HepG2 (cell line): ENCODE results near the gene SLC35A2. TPM values are rescaled to one million over a fixed set of nuclear protein-coding genes. Genes with fewer than 3 reads are reported as not detected.

Experiments
- MLLT10 ChIP-seq: sonication (generic); formaldehyde crosslinking; IDR thresholded peaks from 2 replicates; pipeline ENCODE4 v1.4.0; 2020; ENCODE audit warnings: missing genetic modification reagents
- MYNN ChIP-seq: sonication (generic); formaldehyde crosslinking; IDR thresholded peaks from 2 replicates; pipeline ENCODE4 v1.4.0; 2020; ENCODE audit warnings: mild to moderate bottlenecking, low read depth, missing genetic modification reagents
- NFIC ChIP-seq: IDR thresholded peaks from 2 replicates; pipeline ENCODE4 v1.6.1; 2012; ENCODE audit warnings: mild to moderate bottlenecking, low read length, inconsistent platforms
- PPARG ChIP-seq: conservative IDR thresholded peaks from 2 replicates; pipeline ENCODE4 v1.6.1; 2016; ENCODE audit warnings: missing biosample characterization, missing genetic modification reagents
- STAT5B ChIP-seq: sonication (generic); formaldehyde crosslinking; IDR thresholded peaks from 2 replicates; pipeline ENCODE4 v1.4.0; 2020; ENCODE audit warnings: missing genetic modification reagents
- TBX2 ChIP-seq: sonication (generic); formaldehyde crosslinking; IDR thresholded peaks from 2 replicates; pipeline ENCODE4 v1.5.0; 2020; ENCODE audit warnings: missing genetic modification reagents, mild to moderate bottlenecking, borderline replicate concordance
- ZNF180 ChIP-seq: sonication (generic); formaldehyde crosslinking; IDR thresholded peaks from 2 replicates; pipeline ENCODE4 v1.4.0; 2020; ENCODE audit warnings: low read depth, missing genetic modification reagents, borderline replicate concordance
- ZNF232 ChIP-seq: sonication (generic); formaldehyde crosslinking; IDR thresholded peaks from 2 replicates; pipeline ENCODE4 v1.4.0; 2020; ENCODE audit warnings: missing genetic modification reagents, borderline replicate concordance
- ZNF33B ChIP-seq: sonication (generic); formaldehyde crosslinking; IDR thresholded peaks from 2 replicates; pipeline ENCODE4 v1.5.1; 2020; ENCODE audit warnings: mild to moderate bottlenecking, missing genetic modification reagents
- ZNF34 ChIP-seq: sonication (generic); formaldehyde crosslinking; IDR thresholded peaks from 2 replicates; pipeline ENCODE4 v1.4.0; 2020; ENCODE audit warnings: mild to moderate bottlenecking, missing genetic modification reagents, borderline replicate concordance
- ZNF383 ChIP-seq: sonication (generic); formaldehyde crosslinking; IDR thresholded peaks from 2 replicates; pipeline ENCODE4 v1.4.0; 2020; ENCODE audit warnings: missing genetic modification reagents, mild to moderate bottlenecking, borderline replicate concordance
- ZNF605 ChIP-seq: sonication (generic); formaldehyde crosslinking; IDR thresholded peaks from 2 replicates; pipeline ENCODE4 v1.8.0; 2022; ENCODE audit warnings: mild to moderate bottlenecking, missing genetic modification reagents
- ZNF652 ChIP-seq: IDR thresholded peaks from 2 replicates; pipeline ENCODE4 v1.6.1; 2016; ENCODE audit warnings: low read depth, borderline replicate concordance
- polyA plus RNA-seq, 8 experiments: library from polyadenylated mRNA; depleted of rRNA in 3 of 8; stranded (reverse) in 7 of 8; unstranded in 1 of 8; fragments of >200 nt; fragmentation: Illumina TruSeq in 4 of 8; extraction: Trizol in 4 of 8; gene quantifications; 2 replicates each; pipeline versions ENCODE4 v1.2.1 to v1.2.3, GENCODE V29; 2011 to 2016; ENCODE audit warnings: low read depth in 4 of 8, missing spikeins in 1 of 8, mixed read lengths in 1 of 8; ENCODE audit not compliant: insufficient read depth in 1 of 8
- total RNA-seq, 5 experiments: library from RNA; depleted of rRNA; stranded (reverse); fragments of >200 nt; fragmentation: Illumina TruSeq; extraction: Trizol; gene quantifications; 2 replicates each; pipeline ENCODE4 v1.2.3, GENCODE V29; 2016; ENCODE audit warnings: low read depth in 1 of 5
- TF ChIP-seq, protein P1 (sequence below): sonication (generic); formaldehyde crosslinking; IDR thresholded peaks from 2 replicates; pipeline ENCODE4 v1.4.0; 2020; ENCODE audit warnings: missing genetic modification reagents, mild to moderate bottlenecking, borderline replicate concordance
- TF ChIP-seq, protein P2 (sequence below): sonication (generic); formaldehyde crosslinking; IDR thresholded peaks from 2 replicates; pipeline ENCODE4 v1.9.0; 2021; ENCODE audit warnings: missing genetic modification reagents, borderline replicate concordance
- TF ChIP-seq, protein P3 (sequence below): sonication (generic); formaldehyde crosslinking; IDR thresholded peaks from 2 replicates; pipeline ENCODE4 v1.4.0; 2020; ENCODE audit warnings: missing genetic modification reagents
- TF ChIP-seq, protein P4 (sequence below): sonication (generic); formaldehyde crosslinking; IDR thresholded peaks from 2 replicates; pipeline ENCODE4 v1.8.0; 2023; ENCODE audit warnings: mild to moderate bottlenecking, missing genetic modification reagents
- TF ChIP-seq, protein P5 (sequence below): sonication (generic); formaldehyde crosslinking; conservative IDR thresholded peaks from 2 replicates; pipeline ENCODE4 v1.5.0; 2020; ENCODE audit warnings: missing genetic modification reagents

Gene SLC35A2
- total and polyA plus RNA-seq, 2 of the 13 experiments (the other 11 are each of a cell fraction or from before 2014, with no cell fraction given), result 32.1 to 40.8 TPM

DNA sequence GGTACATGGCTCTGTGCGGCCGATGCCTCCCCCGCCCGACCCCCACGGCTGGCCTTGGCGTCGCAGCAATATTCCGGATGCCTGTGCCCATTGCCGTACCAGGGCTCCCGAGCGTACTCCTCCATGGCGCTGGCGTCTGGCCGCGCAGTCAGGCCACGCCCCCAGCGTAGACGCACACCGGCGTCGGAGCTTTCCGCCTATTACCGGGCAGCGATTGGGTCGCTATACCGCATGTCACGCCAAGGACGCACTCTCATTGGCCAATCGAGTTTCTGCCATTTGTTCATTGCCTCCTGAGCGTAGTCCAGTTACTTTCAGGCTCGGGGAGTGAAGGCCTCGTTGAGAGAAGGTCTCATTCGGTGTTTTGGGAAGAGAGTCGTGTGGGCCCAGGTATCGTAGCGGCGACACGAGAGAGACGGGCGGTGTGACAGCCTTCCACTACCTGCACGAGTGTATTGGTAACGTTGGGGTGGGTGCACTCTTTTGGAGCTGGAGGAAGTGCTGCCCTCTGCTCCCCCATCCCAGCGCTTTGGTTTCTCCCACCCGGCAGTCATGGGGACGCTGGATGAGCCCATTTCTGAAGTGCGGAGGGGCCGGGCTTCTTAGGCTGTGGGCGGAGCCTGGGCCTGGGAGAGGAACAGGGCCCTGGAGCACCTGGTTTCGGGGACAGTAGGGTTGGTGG lies 13.7 kb downstream of the SLC35A2 start, which contains the start of the genes PQBP1 and TIMM17B (continued):
- TF ChIP-seq NFIC, result no peak
- TF ChIP-seq ZNF383, result no peak
- TF ChIP-seq STAT5B (CRISPR knock-in tag), result no peak
- TF ChIP-seq, protein P1, sequence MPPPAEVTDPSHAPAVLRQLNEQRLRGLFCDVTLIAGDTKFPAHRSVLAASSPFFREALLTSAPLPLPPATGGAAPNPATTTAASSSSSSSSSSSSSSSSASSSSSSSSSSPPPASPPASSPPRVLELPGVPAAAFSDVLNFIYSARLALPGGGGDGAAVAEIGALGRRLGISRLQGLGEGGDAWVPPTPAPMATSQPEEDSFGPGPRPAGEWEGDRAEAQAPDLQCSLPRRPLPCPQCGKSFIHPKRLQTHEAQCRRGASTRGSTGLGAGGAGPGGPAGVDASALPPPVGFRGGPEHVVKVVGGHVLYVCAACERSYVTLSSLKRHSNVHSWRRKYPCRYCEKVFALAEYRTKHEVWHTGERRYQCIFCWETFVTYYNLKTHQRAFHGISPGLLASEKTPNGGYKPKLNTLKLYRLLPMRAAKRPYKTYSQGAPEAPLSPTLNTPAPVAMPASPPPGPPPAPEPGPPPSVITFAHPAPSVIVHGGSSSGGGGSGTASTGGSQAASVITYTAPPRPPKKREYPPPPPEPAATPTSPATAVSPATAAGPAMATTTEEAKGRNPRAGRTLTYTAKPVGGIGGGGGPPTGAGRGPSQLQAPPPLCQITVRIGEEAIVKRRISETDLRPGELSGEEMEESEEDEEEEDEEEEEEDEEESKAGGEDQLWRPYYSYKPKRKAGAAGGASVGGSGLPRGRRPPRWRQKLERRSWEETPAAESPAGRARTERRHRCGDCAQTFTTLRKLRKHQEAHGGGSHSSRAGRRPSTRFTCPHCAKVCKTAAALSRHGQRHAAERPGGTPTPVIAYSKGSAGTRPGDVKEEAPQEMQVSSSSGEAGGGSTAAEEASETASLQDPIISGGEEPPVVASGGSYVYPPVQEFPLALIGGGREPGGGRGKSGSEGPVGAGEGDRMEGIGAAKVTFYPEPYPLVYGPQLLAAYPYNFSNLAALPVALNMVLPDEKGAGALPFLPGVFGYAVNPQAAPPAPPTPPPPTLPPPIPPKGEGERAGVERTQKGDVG (CRISPR knock-in tag), result no peak
- TF ChIP-seq, protein P2, sequence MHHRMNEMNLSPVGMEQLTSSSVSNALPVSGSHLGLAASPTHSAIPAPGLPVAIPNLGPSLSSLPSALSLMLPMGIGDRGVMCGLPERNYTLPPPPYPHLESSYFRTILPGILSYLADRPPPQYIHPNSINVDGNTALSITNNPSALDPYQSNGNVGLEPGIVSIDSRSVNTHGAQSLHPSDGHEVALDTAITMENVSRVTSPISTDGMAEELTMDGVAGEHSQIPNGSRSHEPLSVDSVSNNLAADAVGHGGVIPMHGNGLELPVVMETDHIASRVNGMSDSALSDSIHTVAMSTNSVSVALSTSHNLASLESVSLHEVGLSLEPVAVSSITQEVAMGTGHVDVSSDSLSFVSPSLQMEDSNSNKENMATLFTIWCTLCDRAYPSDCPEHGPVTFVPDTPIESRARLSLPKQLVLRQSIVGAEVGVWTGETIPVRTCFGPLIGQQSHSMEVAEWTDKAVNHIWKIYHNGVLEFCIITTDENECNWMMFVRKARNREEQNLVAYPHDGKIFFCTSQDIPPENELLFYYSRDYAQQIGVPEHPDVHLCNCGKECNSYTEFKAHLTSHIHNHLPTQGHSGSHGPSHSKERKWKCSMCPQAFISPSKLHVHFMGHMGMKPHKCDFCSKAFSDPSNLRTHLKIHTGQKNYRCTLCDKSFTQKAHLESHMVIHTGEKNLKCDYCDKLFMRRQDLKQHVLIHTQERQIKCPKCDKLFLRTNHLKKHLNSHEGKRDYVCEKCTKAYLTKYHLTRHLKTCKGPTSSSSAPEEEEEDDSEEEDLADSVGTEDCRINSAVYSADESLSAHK (CRISPR knock-in tag), result no peak
- no peak for TF ChIP-seq ZNF33B
- TF ChIP-seq, protein P3, sequence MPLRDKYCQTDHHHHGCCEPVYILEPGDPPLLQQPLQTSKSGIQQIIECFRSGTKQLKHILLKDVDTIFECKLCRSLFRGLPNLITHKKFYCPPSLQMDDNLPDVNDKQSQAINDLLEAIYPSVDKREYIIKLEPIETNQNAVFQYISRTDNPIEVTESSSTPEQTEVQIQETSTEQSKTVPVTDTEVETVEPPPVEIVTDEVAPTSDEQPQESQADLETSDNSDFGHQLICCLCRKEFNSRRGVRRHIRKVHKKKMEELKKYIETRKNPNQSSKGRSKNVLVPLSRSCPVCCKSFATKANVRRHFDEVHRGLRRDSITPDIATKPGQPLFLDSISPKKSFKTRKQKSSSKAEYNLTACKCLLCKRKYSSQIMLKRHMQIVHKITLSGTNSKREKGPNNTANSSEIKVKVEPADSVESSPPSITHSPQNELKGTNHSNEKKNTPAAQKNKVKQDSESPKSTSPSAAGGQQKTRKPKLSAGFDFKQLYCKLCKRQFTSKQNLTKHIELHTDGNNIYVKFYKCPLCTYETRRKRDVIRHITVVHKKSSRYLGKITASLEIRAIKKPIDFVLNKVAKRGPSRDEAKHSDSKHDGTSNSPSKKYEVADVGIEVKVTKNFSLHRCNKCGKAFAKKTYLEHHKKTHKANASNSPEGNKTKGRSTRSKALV (CRISPR knock-in tag), result no peak
- TF ChIP-seq ZNF605, result peak; percentile 63; the same call in 1 of the 2 replicates
- TF ChIP-seq ZNF652 (CRISPR knock-in tag), result no peak
- no peak for TF ChIP-seq MLLT10 (CRISPR knock-in tag)
- peak; percentile 34; the same call in 1 of the 2 replicates for TF ChIP-seq ZNF232 (CRISPR knock-in tag)
- TF ChIP-seq ZNF34 (CRISPR knock-in tag), result no peak
- TF ChIP-seq, protein P4, sequence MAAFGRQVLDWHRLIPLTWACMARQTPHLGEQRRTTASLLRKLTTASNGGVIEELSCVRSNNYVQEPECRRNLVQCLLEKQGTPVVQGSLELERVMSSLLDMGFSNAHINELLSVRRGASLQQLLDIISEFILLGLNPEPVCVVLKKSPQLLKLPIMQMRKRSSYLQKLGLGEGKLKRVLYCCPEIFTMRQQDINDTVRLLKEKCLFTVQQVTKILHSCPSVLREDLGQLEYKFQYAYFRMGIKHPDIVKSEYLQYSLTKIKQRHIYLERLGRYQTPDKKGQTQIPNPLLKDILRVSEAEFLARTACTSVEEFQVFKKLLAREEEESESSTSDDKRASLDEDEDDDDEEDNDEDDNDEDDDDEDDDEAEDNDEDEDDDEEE (CRISPR knock-in tag), result 0 out of 2 replicates have a peak, but pooled peaks have one; percentile 48
- no peak; the same call in 1 of the 2 replicates for TF ChIP-seq TBX2 (CRISPR knock-in tag)
- TF ChIP-seq PPARG (CRISPR knock-in tag), result no peak
- no peak for TF ChIP-seq ZNF180 (CRISPR knock-in tag)
- no peak for TF ChIP-seq MYNN (CRISPR knock-in tag)
- TF ChIP-seq, protein P5, sequence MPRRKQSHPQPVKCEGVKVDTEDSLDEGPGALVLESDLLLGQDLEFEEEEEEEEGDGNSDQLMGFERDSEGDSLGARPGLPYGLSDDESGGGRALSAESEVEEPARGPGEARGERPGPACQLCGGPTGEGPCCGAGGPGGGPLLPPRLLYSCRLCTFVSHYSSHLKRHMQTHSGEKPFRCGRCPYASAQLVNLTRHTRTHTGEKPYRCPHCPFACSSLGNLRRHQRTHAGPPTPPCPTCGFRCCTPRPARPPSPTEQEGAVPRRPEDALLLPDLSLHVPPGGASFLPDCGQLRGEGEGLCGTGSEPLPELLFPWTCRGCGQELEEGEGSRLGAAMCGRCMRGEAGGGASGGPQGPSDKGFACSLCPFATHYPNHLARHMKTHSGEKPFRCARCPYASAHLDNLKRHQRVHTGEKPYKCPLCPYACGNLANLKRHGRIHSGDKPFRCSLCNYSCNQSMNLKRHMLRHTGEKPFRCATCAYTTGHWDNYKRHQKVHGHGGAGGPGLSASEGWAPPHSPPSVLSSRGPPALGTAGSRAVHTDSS (CRISPR knock-in tag), result no peak
